Right forelimb (tissue), 1 donor: Measurements from ENCODE around the gene EIF6.
"Not testable (repeated sequence)": the region's sequence is repeated elsewhere in the genome, so short reads cannot be mapped to it uniquely, and the experiment has no call there.

Experiments used
- DNase-seq: peaks from one replicate; pipeline ENCODE4 v3.0.0-alpha.2; 2018

EIF6 gene

DNA sequence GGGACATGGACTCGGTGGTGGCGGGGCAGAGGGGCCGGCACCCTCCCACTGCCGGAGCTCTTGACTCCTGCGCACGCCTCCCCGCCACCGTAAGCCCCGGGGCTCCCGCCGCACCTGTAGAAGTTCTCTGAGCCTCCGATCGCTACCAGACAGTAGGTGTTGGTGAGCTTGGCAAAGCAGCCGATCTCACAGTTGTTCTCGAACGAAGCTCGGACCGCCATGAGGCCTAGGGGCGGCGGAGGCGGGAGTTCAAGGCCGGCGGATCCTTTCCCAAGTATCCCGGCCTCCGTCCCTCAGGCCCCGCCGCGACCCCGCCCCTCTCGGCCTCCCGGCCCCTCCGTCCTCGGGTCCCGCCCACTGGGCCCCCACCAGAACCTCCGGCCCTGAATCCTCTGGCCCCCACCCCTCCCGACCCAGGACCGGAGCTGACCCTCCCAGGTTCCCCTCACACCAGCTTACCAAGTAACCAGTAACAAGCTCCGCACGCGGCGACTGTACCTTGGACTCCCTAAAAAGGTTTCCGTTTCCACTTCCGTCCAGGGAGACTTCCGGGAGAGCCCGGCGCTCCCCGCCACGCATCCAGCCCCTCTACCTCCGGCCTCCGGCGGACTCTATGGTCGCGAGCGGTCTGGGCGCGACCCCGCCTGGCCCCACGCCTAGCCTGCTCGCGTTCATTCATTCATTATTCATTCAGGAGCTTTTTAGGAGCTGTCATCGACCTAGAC lies at the start of gene EIF6:
Gene EIF6, minus strand, starts transcription at position 506 of the 725 bp plus-strand sequence. Its CDS starts 285 bp downstream, at position 221.
- DNase-seq = peak; percentile 93

DNA sequence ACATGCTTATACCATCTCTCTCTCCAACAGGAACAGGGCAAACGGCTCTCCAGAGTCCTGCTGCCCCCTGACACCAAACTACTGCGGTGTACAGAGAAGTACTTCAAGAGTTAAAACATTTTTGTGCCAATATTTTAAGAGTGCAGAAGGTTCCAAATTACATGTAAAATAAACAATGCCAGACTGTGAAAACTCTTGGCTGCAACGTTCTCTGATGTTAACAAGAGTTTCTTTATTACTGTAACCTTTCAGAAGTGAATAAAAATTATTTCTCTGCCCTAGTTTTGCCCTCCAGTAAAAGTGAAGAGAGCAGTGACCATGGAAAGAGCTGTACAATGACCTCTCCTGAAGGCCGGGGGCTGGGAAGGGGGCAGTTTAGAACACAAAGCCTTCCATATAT lies 49.0 kb upstream of the EIF6 start:
- DNase-seq = no peak

DNA sequence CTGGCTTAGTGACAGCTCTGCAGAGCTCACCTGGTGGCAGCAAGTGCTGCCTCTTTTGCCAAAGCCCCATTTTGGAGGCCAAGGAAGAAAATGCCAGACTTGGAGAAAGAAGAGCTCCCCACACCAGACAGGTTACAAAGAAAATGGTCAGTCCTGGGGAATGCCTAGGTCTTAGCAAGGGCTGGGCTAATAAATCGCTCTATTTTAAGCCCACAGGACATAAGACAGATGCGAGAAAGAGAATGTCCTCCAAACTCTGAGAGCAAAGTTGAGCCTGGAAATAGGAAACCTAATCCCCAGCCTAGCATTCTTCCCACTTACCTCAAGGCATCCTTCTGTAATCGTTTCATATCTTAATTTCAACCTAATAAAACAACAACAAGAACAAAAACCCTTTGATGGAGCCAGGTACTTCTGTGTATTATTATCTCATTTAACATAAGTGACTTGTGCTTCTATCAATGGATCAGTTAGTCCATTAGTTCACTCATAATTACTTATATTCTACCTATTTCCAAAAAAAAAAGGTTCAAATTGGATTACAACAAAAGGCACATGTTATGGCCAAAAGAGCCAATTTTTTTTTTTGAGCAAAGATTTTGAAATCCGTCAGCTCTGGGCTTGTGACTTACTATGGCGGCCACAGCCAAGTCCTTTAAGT lies 48.1 kb upstream of the EIF6 start:
- no peak for DNase-seq

DNA sequence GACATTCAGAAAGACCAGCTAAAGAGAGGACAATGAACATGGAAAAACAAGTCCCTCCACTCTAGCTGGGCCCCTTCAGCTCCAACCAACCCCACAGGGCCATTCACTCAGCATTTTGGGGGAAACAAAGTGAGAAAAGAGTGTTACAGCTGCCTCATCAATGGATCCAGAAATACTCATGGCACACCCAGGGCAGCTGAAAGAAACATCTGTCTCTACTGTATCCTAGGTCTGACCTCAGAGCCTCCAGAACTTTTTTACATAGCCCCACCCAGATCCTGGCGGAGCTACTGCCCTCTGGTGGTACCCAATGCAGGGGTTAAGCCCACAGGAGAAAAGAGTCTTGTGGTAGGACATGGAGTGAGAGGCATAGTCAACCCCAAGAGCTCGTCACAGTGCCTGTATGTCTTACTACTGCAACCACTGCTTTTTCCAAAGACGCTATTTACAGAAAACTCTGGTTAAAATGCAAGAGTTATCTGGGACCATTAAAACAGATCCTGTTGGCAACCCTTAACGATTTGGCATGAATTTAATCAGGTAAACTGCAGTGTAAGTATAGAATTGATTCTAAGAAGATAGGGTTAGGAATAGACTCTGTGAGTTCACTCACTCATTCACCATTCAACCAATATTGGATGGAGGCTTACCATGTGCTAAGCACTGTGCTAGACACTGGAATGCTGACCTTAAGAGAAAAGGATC lies 45.0 kb upstream of the EIF6 start:
- DNase-seq = no peak

DNA sequence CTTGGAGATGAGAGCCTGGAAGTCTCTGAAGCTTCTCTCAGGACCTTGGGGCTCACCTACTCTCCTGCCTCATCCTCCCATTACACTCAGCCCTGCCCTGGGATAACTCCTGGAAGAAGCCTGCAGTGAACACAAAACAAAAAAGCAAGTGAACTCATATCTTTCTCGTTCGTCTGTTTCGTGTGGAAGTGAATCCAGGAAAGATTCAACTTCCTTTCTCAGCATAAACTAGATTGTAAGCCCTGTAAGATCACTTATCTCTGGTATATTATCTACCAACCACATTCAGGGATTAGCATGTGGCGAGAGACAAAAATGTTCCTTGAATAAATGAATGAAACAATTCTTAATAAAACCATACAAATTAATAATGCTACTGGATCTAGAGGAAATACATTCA lies 44.1 kb upstream of the EIF6 start:
- DNase-seq = no peak

GRCh38 chr20:35328095-35328685 lies 43.6 kb upstream of the EIF6 start:
- DNase-seq = no peak

GRCh38 chr20:35327074-35327976 lies 42.8 kb upstream of the EIF6 start:
- no peak for DNase-seq

GRCh38 chr20:35326740-35327073 lies 42.1 kb upstream of the EIF6 start:
- DNase-seq = no peak

DNA sequence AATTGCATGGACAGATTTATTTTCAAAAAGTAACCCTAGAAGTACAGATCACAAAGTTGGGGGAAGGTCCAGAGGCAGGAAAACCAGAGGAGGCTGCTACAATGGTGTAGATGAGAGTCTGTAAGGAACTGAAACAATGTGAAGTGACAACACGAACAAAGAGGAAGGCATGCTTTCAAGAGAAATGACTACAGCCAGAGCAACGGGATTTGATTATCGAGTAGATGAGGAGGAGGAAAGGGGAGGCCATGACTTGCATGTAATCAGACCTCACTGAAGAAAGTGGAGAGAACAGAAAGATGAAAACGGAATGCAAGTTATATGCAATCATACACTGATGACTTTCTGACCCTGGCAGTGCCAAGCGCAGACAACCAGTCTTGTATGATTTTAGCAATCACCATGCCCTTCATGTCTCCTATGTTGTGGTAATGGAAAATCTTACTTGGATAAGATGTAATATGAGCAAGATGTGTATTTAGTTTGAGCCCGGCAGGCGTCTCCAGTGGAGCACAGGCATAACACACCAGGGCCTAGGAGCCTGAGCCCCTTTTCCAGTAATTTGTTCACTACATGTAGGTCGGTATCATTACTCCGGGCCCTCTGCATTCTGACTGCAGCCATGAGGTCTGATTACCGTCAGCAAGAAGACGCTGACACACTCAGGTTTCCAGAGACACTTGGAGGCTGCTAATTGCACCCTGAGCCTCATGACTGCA lies 41.6 kb upstream of the EIF6 start:
- no peak for DNase-seq

DNA sequence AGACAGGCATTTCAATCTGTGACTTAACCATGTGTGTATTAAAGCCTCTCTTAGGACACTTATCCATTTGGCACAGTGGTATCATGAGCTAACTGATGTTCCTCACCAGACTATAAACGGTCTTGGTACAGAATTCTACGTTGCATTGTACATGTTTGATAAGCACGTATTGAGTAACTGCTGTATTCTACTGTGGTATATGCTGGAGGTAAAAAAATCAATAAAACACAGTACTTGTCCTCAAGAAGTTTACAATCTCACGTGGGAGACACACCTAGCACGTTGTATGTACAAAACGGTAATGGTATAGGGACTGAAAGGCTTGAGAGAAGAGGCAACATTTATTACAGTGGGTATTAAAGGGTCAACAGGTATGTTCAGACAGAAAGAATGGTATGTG lies 40.8 kb upstream of the EIF6 start:
- DNase-seq = no peak

DNA sequence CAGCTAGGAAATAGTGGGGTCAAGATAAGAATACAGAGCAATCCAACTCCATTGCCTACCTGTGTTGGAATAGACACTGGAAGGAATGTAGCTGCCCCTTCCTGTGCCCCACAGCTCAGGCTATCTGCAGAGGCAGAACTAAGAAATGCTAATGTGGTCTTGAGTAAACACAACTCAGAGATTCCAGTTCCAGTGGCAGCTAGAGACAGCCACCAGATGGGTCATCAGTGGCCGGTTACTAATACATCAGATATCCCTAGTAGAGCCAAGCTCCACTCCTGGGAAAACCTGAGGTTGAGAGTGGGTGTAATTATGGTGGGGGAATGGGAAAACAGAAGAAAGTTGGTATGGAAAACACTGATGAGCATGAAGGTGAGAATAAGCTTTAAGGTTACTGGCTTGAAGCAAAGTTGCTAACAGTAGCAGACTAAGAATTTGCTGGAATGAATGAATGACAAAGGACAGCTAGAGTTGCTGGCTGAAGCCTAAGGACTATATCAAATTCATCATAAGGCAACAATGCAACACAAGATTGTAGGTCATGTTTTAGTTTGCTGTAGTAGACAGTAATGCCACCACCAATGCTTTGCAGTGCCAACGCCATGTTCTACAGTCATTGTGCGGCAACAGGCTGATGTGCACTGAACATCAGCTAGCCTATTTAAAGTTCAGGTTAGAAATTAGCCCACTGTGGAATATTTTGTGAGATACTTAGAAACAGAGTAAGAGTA lies 36.0 kb upstream of the EIF6 start:
- no peak for DNase-seq

GRCh38 chr20:35319871-35320197 lies 35.3 kb upstream of the EIF6 start:
- DNase-seq = no peak

DNA sequence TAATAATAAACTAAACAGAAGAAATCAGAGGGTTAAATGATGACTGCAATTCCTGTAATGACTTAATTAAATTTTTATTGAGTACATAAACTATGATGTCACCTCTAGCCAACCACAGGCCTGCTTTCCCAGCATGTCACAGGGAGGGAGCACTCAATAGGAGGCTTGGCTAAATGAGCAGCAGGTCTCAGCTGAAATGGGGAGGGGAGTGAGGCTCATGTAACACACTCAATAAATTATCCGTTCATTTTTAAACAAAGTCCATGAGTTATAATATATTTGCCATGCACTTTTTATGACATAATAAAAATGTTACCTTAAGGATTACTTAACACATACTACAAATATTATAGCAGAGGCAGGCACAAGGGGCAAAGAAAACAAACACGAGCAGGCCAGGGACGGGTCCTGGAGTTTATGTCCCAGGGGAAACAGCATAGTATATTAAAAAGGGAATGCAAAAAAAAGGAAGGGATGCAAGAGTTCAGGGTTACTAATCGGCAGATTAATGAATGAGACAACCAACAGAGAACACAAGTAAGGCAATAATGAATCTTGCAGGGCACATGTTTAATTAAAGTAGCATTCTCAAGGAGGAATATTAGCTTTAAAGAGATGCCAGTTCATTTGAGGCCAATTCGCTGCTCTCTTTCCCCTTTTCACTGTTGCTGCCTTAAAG lies 34.8 kb upstream of the EIF6 start:
- no peak for DNase-seq

- DNase-seq = no peak
Observed at GRCh38 chr20:35318502-35319157, 34.1 kb upstream of the EIF6 start.

DNA sequence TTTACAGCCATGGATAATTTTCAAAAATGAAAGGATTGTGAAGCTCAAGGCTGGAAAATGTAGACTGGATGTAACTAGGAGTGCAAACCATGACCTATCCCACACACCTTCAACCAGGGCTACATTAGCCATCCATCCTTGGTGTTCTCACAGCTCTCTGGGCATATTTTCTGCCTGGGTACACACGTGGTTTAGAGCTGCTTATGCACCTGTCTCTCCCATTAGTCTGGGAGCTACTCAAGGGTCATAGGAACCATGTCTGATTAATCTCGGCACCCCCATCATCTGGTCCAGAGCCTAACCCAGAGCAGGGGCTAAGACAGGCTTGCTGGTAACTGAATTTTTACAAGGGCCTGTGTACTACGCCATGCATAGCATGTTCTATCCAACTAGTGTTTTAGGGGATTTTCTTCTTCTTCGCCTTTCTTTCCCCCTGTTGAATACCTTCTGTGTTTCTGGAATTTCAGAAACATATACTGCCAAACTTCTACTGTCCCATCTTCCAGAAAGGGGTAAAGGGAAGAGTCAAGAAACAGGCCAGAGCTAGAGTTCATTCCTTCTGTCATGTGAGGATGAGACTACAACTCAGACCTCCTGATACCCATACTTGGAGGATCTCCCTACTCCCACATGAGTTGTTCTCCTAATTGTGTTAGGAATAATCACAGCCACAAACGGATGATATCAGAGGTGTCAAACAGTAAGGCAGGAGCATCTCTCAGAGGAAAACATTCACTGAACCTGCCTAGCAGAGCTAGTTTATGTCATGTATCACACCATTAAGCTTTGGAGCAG lies 33.0 kb upstream of the EIF6 start:
- DNase-seq = no peak

DNA sequence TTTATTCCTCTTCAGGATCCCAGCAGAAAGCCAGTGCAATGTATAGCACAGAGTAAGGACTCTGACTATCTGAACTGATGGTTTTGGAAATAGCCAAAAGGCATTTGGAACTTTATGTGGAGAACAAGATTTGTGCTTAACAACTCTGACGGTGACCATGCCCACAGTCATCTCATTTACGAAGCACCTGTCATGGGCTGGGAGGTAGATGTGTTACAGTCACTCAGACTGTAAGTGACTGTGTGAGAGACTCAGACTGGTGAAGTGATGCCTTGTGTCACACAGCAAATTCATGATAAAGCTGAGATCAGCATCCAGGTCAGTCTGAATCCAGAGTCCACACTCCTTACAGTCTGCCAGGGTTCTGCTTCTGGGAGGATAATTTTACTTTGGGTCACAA lies 31.5 kb upstream of the EIF6 start:
- DNase-seq = no peak

- not testable (repeated sequence) for DNase-seq
Observed at GRCh38 chr20:35315632-35316020, 31.1 kb upstream of the EIF6 start.

- no peak for DNase-seq
Observed at GRCh38 chr20:35314816-35315631, 30.5 kb upstream of the EIF6 start.

- DNase-seq = no peak
Observed at GRCh38 chr20:35312318-35312717, 27.7 kb upstream of the EIF6 start.
